Measurements from ENCODE around the gene SDK1.

DNA sequence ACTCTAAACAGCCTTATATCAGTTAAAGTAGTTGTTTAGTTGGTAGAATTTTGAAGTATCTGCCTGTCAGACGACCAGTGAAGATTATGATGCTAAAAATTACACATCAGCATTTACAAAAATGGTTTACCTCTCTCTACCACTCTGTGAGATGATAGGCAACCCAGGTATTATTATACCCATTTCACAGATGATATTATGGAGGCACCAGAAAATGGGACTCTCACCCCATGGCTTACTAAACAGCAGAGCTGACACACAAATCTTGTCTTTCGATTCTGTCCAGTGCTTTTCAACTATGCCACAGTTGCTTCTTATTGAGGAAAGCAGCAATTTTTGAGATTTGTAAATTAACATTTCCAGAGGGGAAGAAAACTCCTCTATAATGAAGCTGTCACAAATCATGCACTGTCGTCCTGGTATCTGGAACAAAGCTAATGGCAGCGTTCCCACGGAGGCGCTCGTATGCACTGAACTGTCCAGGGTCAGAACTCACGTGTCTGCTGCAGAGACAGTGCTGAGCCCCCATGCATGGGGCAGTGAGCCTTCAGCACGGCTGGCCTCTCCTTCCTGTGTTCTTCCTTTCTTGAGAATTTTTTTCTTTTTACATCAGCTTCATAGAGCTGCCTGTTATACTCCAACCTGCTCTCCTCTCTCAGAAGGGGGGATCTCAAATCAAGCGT lies 381.1 kb downstream of the SDK1 start:
- TF ChIP-seq, protein P1, sequence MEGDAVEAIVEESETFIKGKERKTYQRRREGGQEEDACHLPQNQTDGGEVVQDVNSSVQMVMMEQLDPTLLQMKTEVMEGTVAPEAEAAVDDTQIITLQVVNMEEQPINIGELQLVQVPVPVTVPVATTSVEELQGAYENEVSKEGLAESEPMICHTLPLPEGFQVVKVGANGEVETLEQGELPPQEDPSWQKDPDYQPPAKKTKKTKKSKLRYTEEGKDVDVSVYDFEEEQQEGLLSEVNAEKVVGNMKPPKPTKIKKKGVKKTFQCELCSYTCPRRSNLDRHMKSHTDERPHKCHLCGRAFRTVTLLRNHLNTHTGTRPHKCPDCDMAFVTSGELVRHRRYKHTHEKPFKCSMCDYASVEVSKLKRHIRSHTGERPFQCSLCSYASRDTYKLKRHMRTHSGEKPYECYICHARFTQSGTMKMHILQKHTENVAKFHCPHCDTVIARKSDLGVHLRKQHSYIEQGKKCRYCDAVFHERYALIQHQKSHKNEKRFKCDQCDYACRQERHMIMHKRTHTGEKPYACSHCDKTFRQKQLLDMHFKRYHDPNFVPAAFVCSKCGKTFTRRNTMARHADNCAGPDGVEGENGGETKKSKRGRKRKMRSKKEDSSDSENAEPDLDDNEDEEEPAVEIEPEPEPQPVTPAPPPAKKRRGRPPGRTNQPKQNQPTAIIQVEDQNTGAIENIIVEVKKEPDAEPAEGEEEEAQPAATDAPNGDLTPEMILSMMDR (IDR thresholded peaks at IDR 0.05; ENCODE audit: low read depth, low read length): no peak
- TF ChIP-seq POLR2A (IDR thresholded peaks at IDR 0.05; ENCODE audit: extremely low read depth, insufficient read length): no peak
- TF ChIP-seq, protein P2, sequence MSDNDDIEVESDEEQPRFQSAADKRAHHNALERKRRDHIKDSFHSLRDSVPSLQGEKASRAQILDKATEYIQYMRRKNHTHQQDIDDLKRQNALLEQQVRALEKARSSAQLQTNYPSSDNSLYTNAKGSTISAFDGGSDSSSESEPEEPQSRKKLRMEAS (IDR thresholded peaks at IDR 0.05; ENCODE audit: low read depth, low read length): no peak

Measured in NB4 (cell line).